ENCODE measurements around the gene RANBP6.

GRCh38 chr9:6024035-6024554 is 8.7 kb upstream of the RANBP6 start:
- TF ChIP-seq, protein P1, sequence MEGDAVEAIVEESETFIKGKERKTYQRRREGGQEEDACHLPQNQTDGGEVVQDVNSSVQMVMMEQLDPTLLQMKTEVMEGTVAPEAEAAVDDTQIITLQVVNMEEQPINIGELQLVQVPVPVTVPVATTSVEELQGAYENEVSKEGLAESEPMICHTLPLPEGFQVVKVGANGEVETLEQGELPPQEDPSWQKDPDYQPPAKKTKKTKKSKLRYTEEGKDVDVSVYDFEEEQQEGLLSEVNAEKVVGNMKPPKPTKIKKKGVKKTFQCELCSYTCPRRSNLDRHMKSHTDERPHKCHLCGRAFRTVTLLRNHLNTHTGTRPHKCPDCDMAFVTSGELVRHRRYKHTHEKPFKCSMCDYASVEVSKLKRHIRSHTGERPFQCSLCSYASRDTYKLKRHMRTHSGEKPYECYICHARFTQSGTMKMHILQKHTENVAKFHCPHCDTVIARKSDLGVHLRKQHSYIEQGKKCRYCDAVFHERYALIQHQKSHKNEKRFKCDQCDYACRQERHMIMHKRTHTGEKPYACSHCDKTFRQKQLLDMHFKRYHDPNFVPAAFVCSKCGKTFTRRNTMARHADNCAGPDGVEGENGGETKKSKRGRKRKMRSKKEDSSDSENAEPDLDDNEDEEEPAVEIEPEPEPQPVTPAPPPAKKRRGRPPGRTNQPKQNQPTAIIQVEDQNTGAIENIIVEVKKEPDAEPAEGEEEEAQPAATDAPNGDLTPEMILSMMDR (IDR thresholded peaks at IDR 0.05; ENCODE audit: low read depth, low read length), result peak; percentile 71
- TF ChIP-seq POLR2A (IDR thresholded peaks at IDR 0.05; ENCODE audit: extremely low read depth, insufficient read length) (no peak), MYC (IDR thresholded peaks at IDR 0.05; ENCODE audit: low read depth, low read length) (no peak)
- TF ChIP-seq, protein P2, sequence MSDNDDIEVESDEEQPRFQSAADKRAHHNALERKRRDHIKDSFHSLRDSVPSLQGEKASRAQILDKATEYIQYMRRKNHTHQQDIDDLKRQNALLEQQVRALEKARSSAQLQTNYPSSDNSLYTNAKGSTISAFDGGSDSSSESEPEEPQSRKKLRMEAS (IDR thresholded peaks at IDR 0.05; ENCODE audit: low read depth, low read length), result no peak

Measured in NB4 (cell line).